OCI-LY3 (cell line): ENCODE data around the gene DAB2.

ENCODE experiments used
- EZH2phosphoT487 ChIP-seq: fragments of 200-600 bp; shearing (Covaris generic); IDR thresholded peaks from 2 replicates; pipeline ENCODE4 v1.6.1; 2018; ENCODE audit warnings: antibody characterized with exemption, mixed run types, low read depth
- TF ChIP-seq, protein P1 (sequence below): fragments of 200-600, 300-600 bp; sonication (generic); IDR thresholded peaks from 2 replicates; pipeline ENCODE4 v1.5.1; 2014; ENCODE audit warnings: antibody characterized with exemption, low read length, low read depth

DNA sequence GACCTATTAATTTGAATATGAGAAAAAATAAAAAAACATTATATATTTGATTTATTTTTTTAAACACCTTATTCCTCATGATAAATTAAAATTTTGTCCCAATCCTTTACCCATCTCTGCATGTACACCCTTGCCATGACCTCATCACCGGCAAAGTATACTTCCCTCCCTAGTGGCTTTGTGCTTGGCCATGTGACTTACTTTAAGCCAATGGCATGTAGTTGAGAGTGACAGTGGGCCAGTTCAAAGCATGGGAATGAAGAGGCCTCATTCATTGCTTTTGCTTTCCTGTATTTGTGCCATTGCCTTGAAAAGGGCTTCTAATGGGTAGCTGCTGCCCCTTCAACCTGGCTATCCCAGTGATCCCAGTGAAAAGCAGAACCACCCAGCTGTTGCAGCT is 91.7 kb downstream of the DAB2 start:
- TF ChIP-seq, protein P1, sequence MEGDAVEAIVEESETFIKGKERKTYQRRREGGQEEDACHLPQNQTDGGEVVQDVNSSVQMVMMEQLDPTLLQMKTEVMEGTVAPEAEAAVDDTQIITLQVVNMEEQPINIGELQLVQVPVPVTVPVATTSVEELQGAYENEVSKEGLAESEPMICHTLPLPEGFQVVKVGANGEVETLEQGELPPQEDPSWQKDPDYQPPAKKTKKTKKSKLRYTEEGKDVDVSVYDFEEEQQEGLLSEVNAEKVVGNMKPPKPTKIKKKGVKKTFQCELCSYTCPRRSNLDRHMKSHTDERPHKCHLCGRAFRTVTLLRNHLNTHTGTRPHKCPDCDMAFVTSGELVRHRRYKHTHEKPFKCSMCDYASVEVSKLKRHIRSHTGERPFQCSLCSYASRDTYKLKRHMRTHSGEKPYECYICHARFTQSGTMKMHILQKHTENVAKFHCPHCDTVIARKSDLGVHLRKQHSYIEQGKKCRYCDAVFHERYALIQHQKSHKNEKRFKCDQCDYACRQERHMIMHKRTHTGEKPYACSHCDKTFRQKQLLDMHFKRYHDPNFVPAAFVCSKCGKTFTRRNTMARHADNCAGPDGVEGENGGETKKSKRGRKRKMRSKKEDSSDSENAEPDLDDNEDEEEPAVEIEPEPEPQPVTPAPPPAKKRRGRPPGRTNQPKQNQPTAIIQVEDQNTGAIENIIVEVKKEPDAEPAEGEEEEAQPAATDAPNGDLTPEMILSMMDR, result no peak
- TF ChIP-seq EZH2phosphoT487, result no peak
